GM08714 (cell line): Measurements from ENCODE around the gene CTSW.
"Not testable (repeated sequence)": the region's sequence is repeated elsewhere in the genome, so short reads cannot be mapped to it uniquely, and the experiment has no call there.

Experiments
- H3K4me3 ChIP-seq: fragments of 200-500 bp; sonication (Bioruptor generic); 2 replicates; pipeline ENCODE4 v1.5.1; 2014; ENCODE audit warnings: mild to moderate bottlenecking, low read length, inconsistent platforms
- ZNF274 ChIP-seq: IDR thresholded peaks from 2 replicates; pipeline ENCODE4 v1.6.1; 2012; ENCODE audit warnings: mild to moderate bottlenecking, low read depth, low read length

The CTSW gene, protein sequence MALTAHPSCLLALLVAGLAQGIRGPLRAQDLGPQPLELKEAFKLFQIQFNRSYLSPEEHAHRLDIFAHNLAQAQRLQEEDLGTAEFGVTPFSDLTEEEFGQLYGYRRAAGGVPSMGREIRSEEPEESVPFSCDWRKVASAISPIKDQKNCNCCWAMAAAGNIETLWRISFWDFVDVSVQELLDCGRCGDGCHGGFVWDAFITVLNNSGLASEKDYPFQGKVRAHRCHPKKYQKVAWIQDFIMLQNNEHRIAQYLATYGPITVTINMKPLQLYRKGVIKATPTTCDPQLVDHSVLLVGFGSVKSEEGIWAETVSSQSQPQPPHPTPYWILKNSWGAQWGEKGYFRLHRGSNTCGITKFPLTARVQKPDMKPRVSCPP

DNA sequence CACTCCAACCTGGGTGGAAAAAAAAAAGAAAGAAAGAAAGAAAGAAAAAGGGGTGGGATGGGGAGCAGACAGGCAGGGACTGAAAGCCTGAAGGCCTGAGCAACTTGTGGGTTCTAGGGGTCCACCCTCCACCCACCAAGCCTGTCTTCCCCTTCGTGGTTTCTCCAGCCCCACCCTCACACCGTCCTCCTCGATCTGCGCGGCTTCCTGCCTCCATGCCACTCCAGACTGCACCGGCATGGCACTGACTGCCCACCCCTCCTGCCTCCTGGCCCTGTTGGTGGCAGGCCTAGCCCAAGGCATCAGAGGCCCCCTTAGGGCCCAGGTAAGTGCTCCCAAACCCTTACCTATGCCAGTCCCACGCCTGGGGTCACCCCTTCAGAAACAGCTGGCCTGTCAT lies at the start of gene CTSW:
Gene CTSW (plus strand): TSS at position 221 of the 400 bp plus-strand sequence. CDS start 18 bp downstream, at position 239.
- no peak for TF ChIP-seq ZNF274
- no peak within 1 kb of the TSS for H3K4me3 ChIP-seq

DNA sequence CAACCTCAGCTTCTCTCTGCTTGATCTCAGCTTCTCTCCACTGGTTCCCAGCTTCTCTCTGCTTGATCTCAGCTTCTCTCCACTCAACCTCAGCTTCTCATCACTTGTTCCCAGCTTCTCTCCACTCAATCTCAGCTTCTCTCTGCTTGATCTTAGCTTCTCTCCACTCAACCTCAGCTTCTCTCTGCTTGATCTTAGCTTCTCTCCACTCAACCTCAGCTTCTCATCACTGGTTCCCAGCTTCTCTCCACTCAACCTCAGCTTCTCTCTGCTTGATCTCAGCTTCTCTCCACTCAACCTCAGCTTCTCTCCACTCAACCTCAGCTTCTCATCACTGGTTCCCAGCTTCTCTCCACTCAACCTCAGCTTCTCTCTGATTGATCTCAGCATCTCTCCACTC lies 47.4 kb upstream of the CTSW start:
- H3K4me3 ChIP-seq: not testable (repeated sequence)

DNA sequence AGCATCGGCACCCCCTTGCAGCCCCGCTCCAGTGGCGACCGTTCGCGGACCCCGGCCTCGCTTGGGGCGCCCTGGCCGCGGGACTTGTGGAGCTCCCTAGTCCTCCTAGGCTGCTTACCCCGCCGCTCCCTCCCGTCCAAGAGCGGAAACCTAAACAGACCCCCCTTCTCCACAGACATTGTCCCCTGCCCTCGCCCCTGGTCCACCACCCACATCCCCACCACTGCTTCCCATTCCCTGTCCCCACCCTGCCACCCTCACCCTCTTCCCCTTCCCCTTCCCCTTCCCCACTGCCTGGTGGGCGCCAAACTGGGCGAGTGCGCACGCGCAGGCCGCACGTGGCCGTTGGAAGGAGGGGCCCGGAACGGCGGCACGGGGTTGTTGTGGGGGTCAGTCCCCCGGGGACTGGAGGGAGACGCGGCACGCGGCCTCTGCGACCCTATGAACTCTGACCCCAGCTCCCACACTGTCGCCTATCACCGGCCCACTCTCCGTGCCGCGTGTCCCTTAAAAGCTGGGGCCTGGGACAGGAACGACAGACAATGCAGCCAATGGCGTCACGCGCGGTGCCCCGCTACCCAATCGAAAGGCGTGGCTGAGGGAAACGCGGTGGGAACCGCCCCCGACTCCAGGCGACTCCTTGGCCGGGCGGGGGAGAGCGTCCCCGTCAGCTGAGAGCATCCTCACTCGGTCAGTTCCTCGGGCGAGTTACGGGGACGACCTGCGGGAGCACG lies 46.2 kb upstream of the CTSW start, which contains the start of gene SNX32:
Gene SNX32 (plus strand): TSS at position 667 of the 734 bp plus-strand sequence. CDS start 103 bp downstream, outside the sequence.
- TF ChIP-seq ZNF274: no peak
- H3K4me3 ChIP-seq: peak within 1 kb of the TSS; percentile 63; the same call in 1 of the 2 replicates

DNA sequence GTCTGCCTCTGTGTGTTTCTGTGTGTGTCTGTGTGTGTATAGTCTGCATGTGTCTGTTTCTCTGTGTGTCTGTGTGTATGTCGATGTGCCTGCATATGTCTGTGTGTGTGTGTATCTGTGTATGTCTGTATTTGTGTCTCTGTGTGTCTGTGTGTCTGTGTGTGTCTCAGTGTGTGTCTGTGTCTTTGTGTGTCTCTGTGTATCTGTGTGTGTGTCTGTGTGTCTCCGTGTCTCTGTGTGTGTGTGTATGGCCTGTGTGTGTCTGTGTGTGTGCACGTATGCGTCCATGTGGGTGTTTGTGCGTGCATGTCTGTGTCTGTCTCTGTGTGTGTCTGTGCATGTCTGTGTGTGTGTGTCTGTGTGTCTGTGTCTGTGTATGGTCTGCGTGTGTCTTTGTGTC lies 45.4 kb upstream of the CTSW start:
- no peak for TF ChIP-seq ZNF274
- peak overlapping the region; percentile 63; the same call in 1 of the 2 replicates for H3K4me3 ChIP-seq

DNA sequence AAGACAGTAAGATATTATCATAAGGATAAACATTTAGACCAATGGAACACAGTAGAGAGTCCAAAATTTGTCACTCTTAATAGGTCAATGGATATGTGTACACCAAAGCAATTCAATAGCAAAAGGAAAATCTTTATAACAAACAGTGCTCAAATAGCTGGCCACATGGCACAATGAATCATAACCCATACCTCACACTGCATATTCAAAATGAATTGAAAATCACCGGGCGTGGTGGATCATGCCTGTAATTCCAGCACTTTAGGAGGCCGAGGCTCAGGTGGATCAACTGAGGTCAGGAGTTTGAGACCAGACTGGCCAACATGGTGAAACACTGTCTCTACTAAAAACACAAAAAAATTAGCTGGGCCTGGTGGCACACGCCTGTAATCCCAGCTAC lies 37.5 kb upstream of the CTSW start:
- H3K4me3 ChIP-seq: no peak overlapping the region
- TF ChIP-seq ZNF274: no peak

DNA sequence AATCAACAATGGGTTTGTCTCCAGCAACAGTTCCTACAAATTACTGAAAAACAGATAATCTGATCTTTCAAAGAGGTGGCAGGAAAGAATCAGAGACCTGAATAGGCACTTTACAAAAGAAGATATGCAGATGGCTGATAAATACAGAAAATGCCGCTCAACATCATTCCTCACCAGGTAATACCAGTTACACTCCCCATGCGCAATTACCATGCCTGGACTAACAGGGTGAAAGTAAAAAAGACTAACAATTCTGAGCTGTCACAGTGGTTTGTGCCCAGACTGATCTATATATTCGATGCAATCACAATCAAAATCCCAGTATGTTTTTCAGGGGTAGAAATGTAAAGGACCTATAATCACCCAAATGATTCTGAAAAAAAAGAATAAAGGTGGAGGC lies 35.8 kb upstream of the CTSW start:
- no peak overlapping the region for H3K4me3 ChIP-seq
- TF ChIP-seq ZNF274: no peak

DNA sequence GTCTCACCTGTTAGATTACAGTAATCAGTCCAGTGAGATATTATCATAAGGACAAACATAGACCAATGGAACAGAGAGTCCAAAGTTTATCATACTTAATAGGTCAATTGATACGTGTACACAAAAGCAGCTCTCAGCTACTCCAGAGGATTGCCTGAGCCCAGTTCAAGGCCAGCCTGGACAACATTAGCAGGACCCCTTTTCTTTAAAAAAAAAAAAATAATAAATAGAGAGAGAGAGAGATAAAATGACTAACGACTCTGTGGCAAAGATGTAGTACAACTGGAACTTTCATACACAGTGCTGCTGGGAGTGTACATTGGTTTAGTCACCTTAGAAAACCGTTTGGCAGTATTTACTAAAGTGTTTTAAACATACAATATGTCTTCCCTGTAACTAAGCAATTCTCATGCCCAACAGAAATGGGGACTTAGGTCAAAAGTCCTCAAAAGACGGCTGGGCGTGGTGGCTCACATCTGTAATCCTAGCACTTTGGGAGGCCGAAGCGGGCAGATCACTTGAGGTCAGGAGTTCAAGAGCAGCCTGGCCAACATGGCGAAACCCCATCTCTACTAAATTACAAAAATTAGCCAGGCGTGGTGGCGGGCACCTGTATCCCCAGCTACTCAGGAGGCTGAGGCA lies 35.3 kb upstream of the CTSW start:
- TF ChIP-seq ZNF274: no peak
- no peak overlapping the region for H3K4me3 ChIP-seq

DNA sequence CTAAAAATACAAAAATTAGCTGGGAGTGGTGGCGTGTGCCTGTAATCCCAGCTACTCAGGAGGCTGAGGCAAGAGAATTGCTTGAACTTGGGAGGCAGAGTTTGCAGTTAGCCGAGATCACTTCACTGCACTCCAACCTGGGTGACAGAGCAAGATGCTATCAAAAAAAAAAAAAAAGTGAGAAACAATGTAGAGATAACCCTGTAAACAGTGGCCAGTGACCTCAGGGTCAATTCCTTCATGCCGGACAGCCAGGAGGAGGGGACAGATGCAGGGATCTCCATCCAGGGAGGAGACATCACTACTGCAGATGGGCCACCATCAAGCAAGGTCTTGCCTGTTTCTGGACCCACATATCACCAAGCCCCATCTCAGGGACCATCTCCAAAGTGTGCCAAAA lies 31.9 kb upstream of the CTSW start:
- H3K4me3 ChIP-seq: no peak overlapping the region
- TF ChIP-seq ZNF274: no peak

DNA sequence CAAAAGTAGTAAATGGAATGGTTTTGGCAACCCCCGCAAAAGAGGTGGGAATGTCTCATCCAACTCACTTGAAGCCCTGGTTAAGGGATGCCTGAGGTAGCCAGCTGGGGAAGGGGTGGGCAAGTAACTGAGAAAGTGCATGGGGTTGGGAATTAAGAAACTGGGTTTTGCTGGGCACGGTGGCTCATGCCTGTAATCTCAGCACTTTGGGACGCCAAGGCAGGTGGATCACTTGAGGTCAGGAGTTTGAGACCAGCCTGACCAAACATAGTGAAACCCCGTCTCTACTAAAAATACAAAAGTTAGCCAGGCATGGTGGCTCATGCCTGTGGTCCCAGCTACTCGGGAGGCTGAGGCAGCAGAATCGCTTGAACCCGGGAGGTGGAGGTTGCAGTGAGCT lies 30.9 kb upstream of the CTSW start:
- H3K4me3 ChIP-seq: not testable (repeated sequence)

DNA sequence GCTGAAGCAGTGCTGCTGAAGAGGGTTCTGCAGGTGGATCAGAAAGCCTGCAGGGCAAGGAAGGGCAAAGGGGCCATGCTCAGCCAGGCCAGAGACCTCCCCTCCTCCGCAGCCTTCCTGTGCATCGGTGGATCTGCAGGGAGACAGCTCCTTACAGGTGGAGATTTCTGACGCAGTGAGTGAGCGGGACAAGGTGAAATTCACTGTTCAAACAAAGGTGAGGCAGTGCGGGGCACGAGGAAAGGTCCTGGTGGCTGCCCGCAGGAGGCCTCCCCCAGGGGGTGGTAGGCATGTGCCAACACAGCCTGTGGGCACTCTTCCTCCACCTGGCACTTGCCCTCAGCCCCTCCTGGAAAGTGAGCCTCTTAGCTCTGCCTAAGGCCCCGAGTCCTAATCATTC lies 30.3 kb upstream of the CTSW start:
- H3K4me3 ChIP-seq: no peak overlapping the region
- no peak for TF ChIP-seq ZNF274

DNA sequence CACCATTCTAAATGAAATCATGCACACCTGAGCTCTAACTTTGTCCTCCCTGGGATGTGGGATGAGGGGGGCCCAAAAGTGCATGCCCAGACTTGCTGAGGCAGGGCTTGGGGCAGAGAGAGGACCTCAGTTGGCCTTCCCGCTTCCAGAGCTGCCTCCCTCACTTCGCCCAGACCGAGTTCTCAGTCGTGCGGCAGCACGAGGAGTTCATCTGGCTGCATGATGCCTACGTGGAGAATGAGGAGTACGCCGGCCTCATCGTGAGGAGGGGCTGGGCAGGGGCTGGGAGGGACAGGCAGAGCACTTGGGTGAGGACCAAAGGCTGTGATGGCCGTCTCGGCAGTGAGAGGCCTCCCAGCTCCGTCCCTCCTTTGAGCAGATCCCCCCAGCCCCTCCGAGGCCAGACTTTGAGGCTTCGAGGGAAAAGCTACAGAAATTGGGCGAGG lies 29.8 kb upstream of the CTSW start:
- no peak overlapping the region for H3K4me3 ChIP-seq
- no peak for TF ChIP-seq ZNF274

DNA sequence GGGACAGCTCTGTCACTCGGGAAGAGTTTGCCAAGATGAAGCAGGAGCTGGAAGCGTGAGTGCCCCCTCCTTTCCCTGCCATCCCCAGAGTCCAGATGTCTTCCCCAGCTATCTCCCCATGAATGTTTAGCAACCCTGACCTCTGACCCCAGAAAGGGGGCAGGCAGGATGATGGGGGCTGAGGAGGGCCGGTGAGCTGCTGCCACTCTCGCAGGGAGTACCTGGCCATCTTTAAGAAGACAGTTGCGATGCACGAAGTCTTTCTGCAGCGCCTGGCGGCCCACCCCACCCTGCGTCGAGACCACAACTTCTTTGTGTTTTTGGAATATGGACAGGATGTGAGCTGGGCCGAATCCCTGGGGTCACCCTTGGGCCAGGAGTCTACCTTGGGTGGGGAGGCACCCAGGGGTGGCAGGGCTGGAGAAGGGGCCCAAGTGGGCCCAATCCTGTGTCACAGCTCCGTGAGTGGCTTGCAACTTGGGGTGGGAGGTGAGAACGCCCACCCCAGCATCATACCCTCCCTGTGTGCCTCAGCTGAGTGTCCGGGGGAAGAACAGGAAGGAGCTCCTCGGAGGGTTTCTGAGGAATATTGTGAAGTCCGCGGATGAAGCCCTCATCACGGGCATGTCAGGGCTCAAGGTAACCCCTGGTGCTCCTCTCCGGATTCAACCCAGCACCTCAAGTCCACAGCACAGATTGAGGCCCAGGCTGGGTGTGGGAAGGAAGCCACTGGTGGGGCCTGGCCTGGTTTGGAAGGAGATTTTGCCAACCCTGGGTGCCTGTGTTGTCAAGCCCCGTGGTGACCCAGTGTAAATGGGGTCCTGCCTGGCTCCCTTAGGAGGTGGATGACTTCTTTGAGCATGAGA lies 29.2 kb upstream of the CTSW start:
- H3K4me3 ChIP-seq: no peak overlapping the region
- TF ChIP-seq ZNF274: no peak

DNA sequence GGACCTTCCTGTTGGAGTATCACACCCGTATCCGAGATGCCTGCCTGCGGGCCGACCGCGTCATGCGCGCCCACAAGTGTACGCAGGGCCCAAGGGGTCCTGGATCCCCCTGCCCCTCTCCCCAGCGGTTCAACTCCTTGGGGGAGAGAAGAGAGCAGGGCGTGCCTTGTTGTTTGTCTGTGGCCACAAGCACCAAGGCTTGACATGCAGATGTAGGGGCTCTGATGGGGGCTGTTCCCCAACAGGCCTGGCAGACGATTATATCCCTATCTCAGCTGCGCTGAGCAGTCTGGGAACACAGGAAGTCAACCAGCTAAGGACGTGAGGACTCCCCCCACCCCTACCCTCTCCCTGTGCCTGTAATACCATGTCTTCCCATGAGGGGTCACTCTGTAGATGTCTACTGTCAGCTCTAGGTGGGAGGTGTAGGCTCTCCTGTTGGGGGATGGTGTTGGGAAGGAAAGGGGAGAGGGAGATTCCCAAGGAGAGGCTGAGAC lies 28.5 kb upstream of the CTSW start:
- H3K4me3 ChIP-seq: no peak overlapping the region
- no peak for TF ChIP-seq ZNF274
